Measurements from ENCODE around the gene KLHDC7B.

KLHDC7B gene

GRCh38 chr22:50526108-50526833 is 19.4 kb upstream of the KLHDC7B start:
- peak; percentile 93 for DNase-seq (ENCODE audit: low spot score)
- in situ Hi-C loops (cut with MboI; ENCODE audit: low pct_unique_long_range_greater_than_20kb, low sequenced_read_pairs, unreplicated experiment), result no loop called here
- TF ChIP-seq, protein P1, sequence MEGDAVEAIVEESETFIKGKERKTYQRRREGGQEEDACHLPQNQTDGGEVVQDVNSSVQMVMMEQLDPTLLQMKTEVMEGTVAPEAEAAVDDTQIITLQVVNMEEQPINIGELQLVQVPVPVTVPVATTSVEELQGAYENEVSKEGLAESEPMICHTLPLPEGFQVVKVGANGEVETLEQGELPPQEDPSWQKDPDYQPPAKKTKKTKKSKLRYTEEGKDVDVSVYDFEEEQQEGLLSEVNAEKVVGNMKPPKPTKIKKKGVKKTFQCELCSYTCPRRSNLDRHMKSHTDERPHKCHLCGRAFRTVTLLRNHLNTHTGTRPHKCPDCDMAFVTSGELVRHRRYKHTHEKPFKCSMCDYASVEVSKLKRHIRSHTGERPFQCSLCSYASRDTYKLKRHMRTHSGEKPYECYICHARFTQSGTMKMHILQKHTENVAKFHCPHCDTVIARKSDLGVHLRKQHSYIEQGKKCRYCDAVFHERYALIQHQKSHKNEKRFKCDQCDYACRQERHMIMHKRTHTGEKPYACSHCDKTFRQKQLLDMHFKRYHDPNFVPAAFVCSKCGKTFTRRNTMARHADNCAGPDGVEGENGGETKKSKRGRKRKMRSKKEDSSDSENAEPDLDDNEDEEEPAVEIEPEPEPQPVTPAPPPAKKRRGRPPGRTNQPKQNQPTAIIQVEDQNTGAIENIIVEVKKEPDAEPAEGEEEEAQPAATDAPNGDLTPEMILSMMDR (IDR thresholded peaks at IDR 0.05; ENCODE audit: extremely low read depth, insufficient read depth, missing control alignments), result peak; percentile 78

- TF ChIP-seq, protein P1 (IDR thresholded peaks at IDR 0.05; ENCODE audit: extremely low read depth, insufficient read depth, missing control alignments), result no peak
- in situ Hi-C loops (cut with MboI; ENCODE audit: low pct_unique_long_range_greater_than_20kb, low sequenced_read_pairs, unreplicated experiment), result no loop called here
- peak; percentile 83 for DNase-seq (ENCODE audit: low spot score)
These were observed 18.6 kb upstream of the KLHDC7B start for GRCh38 chr22:50526834-50527801.

DNA sequence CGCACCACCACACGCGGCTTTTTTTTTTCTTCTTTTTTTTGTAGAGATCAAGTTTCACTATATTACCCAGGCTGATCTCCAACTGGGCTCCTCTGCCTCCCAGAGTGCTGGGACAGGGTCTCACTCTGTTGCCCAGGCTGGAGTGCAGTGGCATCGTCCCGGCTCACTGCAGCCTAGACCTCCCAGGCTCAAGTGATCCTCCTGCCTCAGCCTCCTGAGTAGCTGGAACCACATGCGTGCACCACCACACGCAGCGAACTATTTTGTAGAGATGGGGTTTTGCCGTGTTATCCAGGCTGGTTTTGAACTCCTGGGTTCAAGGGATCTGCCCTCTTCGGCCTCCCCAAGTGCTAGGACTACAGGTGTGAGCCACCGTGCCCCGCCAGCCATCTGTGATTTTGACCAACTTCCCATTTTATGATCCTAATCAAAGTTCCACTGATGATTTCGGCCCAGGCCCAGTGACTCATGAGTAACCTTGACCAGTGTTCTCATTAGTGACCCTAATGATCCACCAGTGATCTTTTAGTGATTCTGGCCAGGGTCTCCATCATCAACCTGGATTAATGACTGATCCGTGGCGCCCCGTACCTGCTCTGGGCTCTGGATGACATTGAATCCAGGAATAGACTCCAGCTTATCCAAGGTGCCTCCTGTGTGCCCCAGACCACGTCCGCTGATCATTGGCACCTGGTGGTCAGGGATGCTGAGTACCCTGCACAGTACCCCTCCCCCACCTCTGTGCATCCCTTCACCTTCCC is 17.6 kb upstream of the KLHDC7B start:
- in situ Hi-C loops (cut with MboI; ENCODE audit: low pct_unique_long_range_greater_than_20kb, low sequenced_read_pairs, unreplicated experiment), result no loop called here
- no peak for DNase-seq (ENCODE audit: low spot score)
- TF ChIP-seq, protein P1 (IDR thresholded peaks at IDR 0.05; ENCODE audit: extremely low read depth, insufficient read depth, missing control alignments), result no peak

- in situ Hi-C loops (cut with MboI; ENCODE audit: low pct_unique_long_range_greater_than_20kb, low sequenced_read_pairs, unreplicated experiment), result no loop called here
- DNase-seq (ENCODE audit: low spot score), result no peak
These were observed 16.9 kb upstream of the KLHDC7B start for GRCh38 chr22:50528682-50529415.

DNA sequence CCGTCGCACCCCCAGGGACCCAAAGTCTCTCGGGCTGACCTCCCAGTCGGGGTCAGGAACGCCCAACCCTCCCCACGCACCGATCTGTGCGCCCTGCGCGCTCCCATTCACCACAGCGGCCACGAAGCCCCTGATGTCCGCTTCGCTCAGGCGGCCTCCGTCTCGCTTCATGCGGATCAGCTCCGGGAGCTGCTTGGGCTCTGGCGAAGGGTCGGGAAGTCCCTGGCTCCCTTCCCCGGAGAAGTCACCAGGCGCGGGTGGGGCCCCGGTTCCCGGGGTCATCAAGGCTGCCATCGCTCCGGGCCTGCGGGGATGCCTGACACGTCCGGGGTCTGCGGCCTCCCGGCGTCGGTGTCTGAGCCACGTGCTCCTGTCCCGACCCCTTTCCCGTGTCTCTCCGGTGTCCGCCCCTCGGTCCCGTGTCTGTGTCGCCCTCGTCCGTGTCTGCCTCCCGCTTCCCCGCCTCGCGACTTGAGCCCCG is 16.2 kb upstream of the KLHDC7B start:
- in situ Hi-C loops (cut with MboI; ENCODE audit: low pct_unique_long_range_greater_than_20kb, low sequenced_read_pairs, unreplicated experiment), result no loop called here
- peak; percentile 43 for DNase-seq (ENCODE audit: low spot score)
- TF ChIP-seq, protein P1 (IDR thresholded peaks at IDR 0.05; ENCODE audit: extremely low read depth, insufficient read depth, missing control alignments), result no peak

More at GRCh38 chr22:50528682-50529415, 16.9 kb upstream of the KLHDC7B start:
- TF ChIP-seq, protein P1 (IDR thresholded peaks at IDR 0.05; ENCODE audit: extremely low read depth, insufficient read depth, missing control alignments), result no peak

All from GM13977 (cell line).